Sigmoid colon (tissue), 4 donors: Measurements from ENCODE around the gene VEZF1.

Experiments used
- CTCF ChIP-seq, 4 experiments: fragments of 450-650 bp in 3 of 4; fragments of 200-600 bp in 1 of 4; IDR thresholded peaks; one replicate each; pipeline ENCODE4 v1.5.1; 2016 to 2019; ENCODE audit warnings: antibody characterized with exemption in 4 of 4, mild to moderate bottlenecking in 3 of 4, moderate library complexity in 2 of 4
- EP300 ChIP-seq, 4 donors: sonication (generic); formaldehyde crosslinking; IDR thresholded peaks; one replicate each; pipeline ENCODE4 v1.6.1; 2017; ENCODE audit warnings: antibody characterized with exemption in 4 of 4
- POLR2A ChIP-seq, 2 donors: fragments of 450-650 bp; IDR thresholded peaks; one replicate each; pipeline ENCODE4 v1.6.1; 2016; ENCODE audit warnings: antibody characterized with exemption in 2 of 2, mild to moderate bottlenecking in 2 of 2, moderate library complexity in 2 of 2

- TF ChIP-seq POLR2A (IDR thresholded peaks at IDR 0.05) = no peak
- TF ChIP-seq CTCF (IDR thresholded peaks at IDR 0.05) = no peak
- TF ChIP-seq EP300 (IDR thresholded peaks at IDR 0.05) = no peak
Measured at GRCh38 chr17:57948555-57949420, 39.3 kb downstream of the VEZF1 start.
